ENCODE data around the gene FOXP1.

The FOXP1 gene

DNA sequence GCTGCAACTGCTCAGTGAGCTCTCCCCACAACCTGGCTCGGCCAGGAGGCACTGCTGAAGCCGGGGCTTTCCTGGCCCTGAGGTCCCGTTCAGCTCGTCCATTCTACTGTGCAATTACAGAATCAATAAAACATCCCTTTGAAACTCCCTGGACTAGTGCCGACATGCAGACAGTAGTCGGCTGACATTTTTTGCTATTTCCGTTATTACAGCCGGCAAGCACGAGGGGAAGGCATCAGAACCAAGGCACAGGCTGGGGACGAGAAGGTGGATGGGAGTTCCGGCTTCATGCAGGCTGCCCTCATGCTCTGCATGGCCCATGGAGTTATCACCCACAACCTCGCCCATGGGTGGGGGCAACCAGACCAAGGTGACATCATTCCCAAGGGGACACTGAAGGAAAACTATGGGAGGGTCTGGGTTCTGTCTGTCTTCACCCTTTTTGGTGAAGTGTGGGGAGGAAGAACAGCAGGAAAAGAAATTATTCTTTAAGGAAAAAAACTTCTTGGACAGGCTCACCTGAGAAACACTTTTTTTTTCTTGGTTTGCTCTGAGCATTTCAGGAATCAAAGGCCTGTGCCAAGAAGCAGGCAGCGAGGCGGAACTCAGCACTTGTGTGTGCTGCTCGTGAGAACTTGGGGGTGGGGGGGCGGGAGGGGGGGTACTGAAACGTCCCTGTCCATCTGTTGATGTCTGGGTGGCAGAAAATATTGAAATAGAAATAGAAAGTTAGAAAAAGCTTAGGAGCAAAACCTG, 154.5 kb downstream of the FOXP1 start:
- no peak for DNase-seq (ENCODE audit: low spot score)

DNA sequence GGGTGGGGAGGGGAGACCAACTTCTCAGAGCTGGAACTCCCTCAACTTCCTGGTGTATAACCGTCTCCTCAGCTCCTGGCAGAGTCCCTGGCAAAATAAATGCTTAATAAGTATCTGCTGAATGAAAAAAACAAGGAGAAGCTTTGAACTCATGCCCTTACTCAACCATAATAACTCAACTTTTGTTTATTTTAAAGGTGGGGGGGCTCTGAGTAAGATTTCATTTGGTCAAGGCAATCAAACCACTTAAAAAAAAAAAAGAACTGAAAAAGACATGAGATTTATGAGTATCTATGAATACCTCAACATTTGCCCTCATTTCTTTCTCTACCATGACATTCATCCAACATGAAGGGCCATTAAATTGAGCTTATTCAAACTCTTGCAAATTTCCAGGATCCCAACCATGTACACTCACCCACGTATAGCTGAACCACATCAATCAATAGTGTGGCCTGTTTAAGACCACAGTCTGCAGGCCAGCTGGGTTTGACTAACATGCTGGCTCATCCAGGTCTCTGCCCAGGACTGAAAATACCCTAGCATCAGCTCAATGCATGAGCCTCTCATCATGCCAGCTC, 157.9 kb downstream of the FOXP1 start:
- no peak for DNase-seq (ENCODE audit: low spot score)

DNA sequence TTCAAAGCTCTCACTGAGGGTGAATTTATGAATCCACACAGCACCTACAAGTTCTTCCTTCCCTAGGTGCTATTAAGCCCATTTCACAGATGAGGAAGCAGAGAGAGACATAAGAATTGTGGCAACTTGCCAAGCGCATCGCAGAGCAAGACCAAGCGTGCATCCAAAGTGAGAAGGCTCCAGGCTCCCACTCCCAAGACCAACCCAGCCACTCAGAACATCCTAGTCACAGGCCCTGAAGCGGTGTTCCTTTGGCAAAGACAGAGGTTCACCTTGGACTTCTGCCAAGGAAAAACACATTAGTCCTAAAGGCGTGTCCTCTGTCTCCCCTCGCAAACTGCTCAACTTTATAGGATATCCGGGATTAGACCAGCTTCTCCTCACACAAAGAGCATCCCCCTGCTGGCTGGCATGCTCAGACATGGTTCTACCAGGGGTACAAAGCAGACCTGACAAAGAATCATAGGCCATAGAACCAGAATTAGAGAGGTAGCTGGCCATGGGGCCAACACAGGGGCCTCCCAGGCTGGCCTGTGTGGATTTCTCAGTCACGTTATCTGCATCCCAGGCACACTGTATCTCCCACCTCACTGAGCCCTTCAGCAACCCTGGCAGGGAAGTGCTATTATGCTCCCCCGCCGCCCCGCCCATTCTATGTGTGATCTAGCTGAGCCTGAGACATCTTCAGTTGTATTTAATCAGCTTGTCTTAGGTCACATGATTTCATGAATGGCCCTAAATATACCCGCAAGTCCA, 160.2 kb downstream of the FOXP1 start:
- no peak for DNase-seq (ENCODE audit: low spot score)

DNA sequence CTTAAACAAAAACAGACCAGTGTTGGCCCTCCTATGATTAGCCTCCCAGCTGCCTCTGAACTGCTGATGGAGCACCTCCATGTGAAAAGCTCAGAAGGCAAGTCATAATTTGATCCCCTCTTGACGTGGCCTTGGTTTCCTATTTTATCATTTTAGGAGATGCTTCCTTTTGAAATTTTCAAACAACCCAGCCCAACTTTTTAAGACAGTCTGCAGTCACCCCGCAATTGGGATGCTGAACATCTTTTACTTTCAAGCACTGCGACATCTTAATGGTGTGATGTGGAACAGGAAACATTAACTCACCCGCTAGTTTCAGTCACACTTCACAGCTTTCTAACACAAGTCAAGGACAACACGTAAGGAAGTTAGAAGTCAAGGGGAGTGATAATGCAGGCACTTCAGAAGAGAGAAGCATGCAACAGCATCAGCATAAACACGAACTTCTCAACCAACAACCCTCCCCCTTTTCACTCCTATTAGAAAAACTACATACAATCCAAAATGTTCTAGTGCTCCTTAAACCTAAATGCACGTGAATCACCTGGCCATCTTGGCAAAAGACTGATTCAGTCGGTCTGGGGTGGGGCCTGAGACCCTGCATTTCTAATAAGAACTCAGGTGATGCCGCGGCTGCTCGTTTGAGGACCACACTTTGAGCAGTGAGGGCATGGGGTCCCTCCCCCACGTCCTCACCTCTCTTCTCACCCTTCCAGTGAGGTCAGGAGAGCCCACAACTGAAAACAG, 161.5 kb downstream of the FOXP1 start:
- no peak for DNase-seq (ENCODE audit: low spot score)

DNA sequence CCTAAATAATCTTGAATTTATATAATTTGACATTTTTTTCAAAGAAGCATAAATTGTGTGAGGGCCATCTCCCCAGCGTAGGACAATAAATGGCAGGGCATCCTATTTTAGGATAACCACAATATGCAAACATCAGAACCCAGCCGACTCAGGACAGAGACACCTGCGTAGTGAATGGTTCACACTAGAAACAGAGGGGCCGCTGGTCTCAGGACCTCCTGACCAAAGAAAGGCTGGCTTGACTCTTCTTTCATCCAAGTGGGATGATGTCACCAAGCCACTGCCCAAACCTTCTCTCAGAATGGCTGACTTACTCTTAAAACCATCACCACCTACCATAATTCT, 162.1 kb downstream of the FOXP1 start:
- DNase-seq (ENCODE audit: low spot score), result no peak

DNA sequence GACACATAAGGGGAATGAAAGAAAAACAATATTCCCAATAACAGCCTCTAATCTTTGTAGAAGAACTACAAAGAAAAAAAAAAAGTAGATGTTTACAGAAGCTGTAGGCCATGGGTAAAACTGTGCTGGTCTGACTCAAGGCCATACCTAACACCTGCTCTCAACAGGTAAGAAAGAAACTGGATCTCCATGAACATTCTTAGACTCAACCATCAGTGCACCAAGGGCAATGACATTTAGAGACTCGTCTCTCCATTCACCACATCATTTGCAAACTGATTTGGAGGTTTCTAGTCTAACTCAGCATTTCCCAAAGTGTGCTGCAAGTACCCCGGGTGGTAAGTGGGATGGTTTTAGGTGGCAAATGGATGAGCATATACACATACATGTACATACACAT, 164.2 kb downstream of the FOXP1 start:
- DNase-seq (ENCODE audit: low spot score), result no peak

DNA sequence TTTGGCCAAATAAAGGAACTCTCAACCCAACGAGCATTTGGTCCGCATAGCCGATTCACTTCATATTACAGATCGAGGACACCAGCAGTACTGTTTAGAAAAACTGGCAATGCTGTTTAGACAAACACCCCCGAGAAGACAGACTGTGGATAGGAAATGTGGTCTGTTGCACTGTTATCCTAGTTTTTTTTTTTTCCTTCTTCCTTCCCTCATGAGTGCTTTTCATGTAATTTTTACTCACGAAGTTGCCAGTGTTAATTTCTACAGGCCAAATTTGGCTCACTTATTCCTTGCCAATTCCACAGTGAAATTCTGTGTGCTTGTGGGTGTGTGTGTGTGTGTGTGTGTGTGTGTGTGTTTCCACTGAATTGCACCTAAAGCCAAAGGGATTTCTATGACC, 165.7 kb downstream of the FOXP1 start:
- no peak for DNase-seq (ENCODE audit: low spot score)

DNA sequence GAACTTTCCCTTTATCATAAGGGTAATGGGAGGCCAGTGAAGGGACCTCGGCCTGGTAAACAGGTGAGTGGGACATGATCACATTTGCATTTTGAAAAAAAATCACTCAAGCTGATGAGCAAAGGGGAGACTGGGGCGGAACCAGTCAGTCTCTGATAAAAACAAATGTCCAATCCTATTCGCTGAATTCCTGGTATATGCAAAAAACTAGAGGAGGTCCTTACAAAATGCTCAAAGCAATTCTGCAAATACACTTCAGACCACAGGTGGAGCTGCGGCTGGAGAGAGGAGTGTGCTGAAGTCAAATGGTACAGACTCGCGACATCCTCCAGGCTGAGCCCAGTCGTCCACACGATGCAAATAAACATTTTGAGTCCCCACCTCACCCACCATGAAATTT, 166.7 kb downstream of the FOXP1 start:
- no peak for DNase-seq (ENCODE audit: low spot score)

DNA sequence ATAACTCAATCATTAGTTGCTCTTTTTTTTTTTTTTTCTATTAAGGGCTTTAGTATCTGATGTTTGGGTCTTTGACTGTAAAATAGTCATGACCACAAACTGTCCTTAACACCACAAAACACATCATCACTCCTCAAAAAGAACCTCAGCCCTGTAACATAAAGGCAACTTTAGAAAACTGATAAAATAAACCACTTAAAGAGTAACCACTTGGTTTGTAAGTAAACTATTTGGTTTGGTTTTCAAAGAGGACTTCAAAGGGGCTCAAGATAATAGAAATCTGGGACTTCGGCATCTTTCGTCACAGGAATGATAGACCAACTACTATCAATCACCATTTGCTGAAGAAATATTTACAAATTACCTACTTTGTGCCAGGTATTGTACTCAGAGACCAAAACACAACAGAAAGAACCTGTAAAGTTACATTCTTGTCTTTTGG, 167.8 kb downstream of the FOXP1 start:
- no peak for DNase-seq (ENCODE audit: low spot score)

DNA sequence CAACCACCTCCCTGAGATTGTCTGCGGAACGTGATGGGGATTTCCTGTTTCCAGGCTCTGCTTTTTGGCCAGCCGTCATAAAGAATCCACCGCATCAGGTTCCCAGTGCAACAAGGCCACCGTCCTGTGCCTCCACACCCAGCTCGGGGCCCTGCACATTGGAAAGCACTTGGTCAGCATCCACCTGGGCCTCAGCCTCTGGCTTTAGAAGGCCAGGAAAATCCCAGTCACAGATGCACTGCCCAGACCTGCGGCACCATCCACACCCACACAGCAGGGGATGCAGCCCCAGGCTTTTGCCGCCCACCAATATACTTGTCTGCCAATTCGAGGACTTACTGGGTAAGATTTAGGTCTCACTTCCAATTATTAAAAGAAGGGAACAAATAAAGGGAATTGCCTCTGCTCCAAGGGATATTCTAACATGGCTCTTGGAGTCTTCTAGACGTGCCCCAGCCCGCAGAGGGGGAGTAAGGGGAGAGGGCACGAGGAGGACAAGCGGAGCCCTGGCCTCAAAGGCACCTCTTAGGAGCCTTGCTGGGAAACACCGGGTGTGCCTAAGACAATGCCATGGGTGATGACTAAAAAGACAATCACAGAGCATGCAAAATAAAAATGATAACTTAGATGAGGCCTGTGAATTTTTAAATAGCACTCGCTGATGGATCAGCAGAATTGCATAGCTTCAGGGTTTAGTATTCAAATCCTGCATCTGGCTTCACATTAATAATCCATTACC, 169.2 kb downstream of the FOXP1 start:
- no peak for DNase-seq (ENCODE audit: low spot score)

DNA sequence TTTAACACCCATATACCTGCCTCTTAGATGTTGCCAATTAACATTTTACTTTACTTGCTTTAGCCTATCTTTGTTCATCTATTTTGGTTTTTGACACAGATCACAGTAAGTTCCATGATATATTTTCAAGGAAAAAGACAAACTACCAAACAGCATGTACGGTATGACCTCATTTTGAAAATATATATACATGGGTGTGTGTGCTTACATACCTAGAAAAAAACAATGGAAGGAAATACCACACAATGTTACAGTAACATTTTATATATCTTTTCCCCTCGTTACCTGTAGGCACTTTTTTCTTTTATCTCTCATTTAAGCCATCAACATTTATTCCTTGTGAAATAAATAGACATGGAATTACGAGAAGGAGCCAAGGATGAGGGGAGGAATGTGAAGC, 170.0 kb downstream of the FOXP1 start:
- DNase-seq (ENCODE audit: low spot score), result no peak

DNA sequence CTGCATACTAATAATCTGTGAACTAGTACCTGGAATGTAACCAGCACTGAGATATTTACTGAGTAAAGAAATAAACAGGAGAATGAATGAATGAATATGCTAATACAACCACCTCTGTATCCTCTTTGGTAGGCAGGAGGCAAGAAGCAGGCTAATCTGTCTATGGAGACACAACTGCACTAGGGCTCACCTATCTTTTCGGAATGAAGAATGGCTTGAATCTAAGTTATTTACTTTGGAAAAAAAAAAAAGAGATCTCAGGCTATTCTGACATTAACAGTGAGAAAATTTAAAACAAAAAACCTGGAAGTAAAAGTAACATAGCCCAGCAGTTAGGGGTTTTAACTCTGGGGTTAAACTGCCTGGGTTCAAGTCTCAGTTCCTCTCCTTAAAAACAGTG, 174.2 kb downstream of the FOXP1 start:
- DNase-seq (ENCODE audit: low spot score), result no peak

DNA sequence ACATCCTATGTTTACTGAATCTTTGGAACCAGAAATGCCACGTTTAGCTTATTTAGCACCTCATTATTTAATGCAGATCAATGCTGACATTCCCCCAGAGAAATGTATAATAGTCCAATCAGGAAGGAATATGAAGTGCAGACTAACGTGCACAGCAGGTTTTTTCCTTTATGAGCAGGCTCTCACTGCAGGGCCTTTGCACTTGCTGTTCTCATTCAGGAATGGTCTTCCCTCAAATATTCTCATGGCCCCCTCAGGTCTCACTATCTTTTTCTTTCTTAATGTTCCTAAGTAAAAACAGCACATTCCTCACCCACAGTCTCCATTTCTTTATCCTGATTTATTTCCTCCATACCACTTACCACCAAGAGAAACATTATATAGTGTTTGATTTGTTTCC, 174.6 kb downstream of the FOXP1 start:
- no peak for DNase-seq (ENCODE audit: low spot score)

DNA sequence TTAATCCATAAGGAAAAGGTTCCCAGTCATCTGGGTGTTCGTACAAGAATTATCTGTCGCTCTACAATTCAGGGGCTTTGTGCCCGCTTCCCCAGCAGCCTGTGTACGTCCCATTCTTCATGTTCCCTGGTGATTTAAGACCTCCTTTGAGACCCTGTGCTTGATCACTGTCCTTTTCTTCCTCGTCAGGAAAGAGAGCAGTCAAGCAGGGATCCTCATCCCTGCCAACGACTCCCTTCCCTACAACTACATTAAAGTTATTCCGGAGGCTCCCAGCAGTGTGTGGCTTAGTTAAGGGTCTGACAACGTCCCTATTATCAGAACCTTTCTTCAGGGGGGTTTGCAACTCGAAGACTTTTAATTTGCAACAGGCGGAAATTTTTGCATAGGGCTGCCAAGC, 175.7 kb downstream of the FOXP1 start:
- no peak for DNase-seq (ENCODE audit: low spot score)

DNA sequence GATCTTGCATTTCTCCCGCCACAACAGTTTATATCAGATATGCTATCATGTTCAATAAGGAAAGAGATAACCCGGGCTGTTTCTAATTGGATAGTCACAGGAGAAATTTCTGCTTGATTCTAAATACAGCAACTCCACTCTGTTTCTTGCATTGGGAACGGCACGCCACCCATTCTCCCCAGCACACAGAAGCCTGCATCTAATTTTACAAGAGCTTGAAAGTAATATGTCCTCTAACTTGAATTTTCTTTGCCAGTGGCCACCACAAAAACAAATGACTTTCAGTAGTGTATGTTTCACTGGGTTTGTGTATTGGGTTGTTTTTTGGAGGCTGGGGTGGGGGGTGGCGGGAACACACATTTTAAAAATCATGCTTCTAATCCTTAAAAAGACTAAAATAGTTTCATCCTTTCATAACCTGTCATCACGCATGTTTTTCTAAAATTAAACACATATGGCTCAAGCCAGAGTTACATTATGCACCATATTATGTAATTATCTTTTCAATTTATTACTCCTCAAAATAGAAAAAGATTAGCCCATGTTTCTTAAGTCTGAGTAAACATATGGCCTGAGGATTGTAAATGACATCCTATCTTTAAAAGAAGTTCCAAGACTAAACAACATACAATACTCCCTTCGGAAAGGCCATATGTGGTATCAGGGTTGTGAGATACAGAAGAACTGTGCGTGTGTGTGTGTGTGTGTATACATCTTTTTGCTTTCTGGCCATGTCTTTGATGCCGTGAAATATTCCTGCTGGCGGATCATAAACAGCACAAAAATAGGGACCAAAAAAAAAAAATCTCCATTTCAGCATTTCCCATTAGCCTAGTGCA, 176.3 kb downstream of the FOXP1 start:
- no peak for DNase-seq (ENCODE audit: low spot score)

DNA sequence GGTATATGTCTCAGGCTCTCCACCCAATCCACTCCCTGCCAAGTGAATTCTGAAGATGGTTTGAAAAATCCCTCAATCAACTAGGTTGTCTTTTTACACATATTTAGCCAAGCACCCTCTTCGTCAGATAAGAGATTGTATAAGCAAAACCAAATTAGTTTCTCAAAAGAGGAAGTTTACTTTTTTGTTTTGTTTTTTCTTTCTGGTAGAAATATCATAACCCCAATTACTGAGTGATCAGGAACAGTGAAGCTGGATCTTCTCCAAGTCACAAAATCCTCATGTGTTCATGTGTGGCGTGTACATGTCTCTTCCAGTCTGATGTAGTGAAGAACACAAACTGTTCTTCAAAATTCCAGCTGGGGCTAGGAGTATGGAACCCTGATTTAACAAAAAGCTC, 180.6 kb downstream of the FOXP1 start:
- DNase-seq (ENCODE audit: low spot score), result no peak

DNA sequence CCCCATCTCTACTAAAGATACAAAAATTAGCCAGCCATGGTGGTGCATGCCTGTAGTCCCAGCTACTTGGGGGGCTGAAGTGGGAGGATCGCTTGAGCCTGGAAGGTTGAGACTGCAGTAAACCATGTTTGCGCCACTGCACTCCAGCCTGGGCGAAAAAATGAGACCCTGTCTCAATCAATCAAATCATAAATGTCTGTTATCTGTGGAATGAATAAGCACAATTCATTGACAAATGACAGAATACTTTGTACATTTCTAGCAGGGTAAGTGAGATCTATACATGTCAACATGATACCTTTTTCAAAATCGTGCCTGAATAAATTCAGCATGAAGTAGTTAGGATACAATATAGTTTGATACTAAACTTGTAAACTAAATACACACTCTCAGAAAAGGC, 181.2 kb downstream of the FOXP1 start:
- DNase-seq (ENCODE audit: low spot score), result no peak

DNA sequence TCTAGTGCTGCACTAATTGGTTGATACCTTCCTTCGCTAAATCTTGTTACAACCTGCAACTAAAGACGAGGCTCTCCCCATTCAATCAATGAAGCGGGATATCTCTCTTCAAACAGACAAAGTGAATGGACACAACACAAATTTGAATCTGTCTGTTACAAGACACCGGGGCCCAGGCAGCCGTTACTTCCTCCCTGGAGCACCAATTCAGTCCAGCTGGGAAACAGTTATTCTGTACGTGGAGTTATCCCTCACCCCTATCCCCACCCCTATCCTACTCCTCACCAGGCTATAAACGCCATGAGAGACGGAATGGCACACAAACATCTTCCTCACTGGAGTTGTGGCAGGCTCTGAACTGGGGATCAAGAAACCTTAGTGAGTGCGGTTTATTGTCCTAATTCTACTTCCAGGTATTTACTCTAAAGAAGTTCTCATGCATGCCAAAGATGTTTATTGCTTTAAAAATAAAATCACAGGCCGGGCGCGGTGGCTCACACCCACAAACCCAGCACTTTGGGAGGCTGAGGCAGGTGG, 181.8 kb downstream of the FOXP1 start:
- DNase-seq (ENCODE audit: low spot score), result no peak

DNA sequence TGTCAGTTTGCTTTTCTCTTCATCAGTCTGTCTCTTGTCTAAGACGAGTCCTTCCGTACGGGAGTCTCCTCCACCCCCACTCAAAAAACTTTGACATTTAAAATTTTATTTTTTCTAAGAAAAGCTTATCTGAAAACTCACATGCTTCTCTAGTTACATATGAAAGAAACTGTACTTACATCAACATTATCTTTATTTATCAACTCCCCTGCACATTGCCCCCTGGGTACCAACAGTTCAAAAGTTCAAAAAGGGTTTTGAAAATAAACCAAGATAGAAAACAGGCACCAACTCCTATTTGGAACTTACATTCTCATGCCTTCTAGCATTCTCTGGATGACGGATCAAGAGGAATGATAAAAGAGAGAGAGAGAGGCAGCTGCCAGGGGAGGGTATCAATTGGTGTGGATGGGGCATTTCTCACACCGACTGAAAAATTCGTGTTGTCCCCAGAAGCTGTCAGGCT, 182.5 kb downstream of the FOXP1 start:
- DNase-seq (ENCODE audit: low spot score), result no peak

DNA sequence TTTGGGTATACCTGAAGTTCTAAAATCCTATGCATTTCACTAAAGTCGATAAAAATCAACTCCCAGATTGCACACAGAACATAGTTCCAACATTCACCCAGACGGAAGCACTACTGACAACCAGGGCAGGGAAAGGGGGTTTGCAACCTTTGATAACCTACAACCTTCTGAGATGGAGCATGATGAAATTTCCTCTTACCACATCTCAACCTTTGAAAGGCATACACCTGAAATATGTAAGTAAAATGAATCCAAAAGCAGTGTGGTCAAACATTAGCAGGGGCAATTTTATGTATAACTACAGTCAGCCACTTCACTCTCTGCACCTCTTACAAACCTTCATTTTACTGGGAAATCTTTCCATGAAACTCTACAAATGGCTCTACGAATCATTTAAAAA, 184.1 kb downstream of the FOXP1 start:
- no peak for DNase-seq (ENCODE audit: low spot score)

Measured in pons (tissue), 1 donor.